Measurements from ENCODE around the gene ASCC1. TPM values are rescaled to one million over a fixed set of nuclear protein-coding genes. Genes with fewer than 3 reads are reported as not detected.
"Not testable (repeated sequence)": the region's sequence is repeated elsewhere in the genome, so short reads cannot be mapped to it uniquely, and the experiment has no call there.

ASCC1 gene
- total RNA-seq, 1 donor from 2014 or later, result 23.0 TPM

DNA sequence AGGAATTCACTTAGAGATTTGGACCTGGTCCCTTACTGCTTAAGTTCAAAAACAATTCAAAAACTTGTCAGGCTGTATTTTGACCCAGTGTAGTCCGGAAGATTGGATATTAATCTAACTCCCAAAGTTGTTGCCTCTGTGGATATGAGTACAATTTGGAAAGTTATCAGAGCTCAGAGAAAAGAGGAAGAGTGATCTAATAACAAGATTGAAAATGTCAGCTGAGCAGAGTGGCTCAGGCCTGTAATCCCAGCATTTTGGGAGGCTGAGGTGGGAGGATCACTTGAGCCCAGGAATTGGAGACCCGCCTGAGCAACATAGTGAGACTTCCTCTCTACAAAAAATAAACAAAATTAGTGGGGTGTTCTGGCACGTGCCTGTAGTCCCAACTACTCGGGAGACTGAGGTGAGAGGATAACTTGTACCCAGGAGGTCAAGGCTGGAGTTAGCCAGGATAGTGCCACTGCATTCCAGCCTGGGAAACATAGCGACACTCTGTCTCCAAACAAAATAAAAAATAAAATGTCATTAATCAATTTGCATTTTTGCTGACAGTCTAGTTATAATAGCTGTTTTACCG lies 3.2 kb upstream of the ASCC1 start:
- DNase-seq, result no peak

DNA sequence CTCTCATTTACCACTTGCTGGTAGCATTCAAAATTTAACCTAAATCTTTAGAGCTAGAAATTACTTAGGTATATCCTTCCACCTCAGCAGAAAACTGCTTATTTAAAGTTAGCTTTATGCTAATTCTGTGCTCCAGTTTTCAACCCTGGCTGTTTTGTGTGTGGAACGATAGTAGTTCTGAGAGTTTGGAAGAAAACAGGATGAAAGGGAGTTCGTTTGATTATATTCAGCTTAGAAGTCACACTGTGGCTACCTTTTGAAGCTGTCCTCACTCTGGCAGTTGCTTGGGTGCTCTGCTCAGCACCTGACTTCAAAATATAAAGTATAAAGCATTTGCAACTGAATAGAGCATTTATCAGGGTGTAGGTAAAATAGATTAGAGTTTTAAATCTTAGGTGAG lies 2.6 kb upstream of the ASCC1 start:
- DNase-seq, result no peak

DNA sequence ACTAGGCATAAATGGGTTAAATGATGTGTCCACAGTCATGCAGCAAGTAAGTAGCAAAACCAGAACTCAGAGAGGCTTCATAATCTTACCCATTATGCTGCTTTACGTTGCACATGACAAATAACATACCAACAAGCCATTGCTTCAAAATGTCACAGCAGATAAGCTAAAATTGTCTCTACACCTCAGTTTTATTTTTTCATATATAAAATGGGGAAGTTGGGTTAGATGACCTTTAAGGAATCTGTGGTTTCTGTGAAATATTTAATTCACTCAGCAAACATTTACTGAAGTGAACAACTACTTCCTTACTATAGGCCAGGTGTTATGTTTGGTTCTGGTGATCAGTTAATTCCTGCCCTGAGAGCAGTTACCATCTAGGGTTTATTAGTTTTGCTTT lies 2.2 kb upstream of the ASCC1 start:
- DNase-seq, result no peak

DNA sequence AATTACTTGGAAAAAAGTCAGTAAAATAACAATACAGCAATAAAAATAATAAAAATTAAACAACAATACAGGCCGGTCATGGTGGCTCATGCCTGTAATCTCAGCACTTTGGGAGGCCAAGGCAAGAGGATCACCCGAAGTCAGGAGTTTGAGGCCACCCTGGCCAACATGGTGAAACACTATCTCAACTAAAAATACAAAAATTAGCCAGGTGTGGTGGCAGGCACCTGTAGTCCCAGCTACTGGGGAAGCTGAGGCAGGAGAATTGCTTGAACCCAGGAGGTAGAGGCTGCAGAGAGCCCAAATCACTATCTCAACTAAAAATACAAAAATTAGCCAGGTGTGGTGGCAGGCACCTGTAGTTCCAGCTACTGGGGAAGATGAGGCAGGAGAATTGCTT lies 4.2 kb downstream of the ASCC1 start:
- not testable (repeated sequence) for DNase-seq

DNA sequence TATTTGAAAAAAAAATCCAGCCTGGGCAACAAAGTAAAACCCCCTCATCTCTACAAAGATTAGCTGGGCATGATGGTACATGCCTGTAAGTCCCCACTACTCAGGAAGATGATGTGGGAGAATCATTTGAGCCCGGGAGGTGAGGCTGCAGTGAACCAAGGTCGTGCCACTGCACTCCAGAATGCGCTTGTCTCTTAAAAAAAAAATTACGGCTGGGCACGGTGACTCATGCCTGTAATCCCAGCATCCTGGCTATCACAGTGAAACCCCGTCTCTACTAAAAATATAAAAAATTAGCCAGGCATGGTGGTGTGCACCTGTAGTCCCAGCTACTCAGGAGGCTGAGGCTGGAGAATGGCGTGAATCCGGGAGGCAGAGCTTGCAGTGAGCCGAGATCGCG lies 4.7 kb downstream of the ASCC1 start:
- not testable (repeated sequence) for DNase-seq

DNA sequence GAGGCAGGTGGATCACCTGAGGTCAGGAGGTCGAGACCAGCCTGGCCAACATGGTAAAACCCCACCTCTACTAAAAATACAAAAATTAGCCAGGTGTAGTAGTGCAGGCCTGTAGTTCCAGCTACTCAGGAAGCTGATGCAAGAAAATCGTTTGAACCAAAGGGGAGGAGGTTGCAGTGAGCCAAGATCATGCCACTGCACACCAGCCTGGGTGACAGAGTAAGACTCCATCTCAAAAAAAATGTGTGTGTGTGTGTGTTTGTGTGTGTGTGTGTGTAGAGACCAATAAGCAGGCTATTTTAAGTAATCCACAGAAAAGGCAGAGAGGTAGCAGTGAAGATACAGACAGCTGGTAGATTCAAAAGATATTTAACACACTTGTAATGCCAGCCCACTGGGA lies 7.5 kb downstream of the ASCC1 start:
- not testable (repeated sequence) for DNase-seq

DNA sequence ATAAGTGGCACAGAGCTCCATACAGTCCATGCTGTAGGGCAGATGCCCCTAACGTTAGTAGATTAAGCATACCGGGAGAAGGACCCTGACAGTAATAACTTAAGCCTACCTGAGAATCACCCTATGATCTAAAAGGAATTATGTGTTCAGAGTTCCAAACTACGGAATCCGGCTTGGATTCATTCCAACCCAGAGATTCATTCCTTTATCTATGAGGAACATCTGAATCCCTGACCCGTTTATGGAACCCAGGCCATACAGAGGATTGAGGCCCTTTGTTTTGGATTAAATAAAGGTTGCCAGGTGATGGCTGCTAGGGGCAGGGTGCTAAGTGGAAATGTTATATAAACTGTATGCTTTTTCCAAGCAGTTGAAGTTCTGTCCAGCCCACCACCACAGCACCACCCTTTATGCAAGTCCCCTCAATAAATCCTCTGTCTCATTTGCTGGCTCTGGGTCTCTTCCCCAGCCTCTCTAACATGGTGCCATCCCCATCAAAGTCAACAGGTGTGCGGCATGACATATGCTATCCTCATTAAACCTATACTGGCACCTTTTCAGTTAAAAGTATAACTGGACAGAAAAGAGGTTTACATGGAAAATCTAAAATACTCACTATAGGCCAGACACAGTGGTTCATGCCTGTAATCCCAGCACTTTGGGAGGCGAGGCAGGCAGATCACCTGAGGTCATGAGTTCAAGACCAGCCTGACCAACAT lies 9.4 kb downstream of the ASCC1 start:
- no peak for DNase-seq

DNA sequence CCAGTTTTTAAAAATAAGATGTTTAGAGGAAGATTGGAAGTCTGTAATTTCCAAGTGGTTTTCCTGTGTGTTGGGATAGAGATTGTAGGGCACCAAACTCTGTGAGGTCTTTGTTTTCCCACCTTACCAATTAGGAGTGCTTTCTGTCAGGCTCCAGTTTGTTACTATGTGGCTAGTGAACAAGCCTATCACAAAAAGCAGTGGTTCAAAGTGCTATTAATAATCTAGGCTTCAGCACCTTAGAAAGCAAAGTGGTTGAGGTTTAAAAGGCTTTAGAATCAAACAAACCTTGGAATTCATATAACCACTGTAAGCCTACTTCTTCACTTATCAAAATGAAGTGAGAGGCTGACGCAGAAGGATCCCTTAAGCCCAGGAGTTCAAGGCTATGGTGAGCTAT lies 11.4 kb downstream of the ASCC1 start:
- no peak for DNase-seq

DNA sequence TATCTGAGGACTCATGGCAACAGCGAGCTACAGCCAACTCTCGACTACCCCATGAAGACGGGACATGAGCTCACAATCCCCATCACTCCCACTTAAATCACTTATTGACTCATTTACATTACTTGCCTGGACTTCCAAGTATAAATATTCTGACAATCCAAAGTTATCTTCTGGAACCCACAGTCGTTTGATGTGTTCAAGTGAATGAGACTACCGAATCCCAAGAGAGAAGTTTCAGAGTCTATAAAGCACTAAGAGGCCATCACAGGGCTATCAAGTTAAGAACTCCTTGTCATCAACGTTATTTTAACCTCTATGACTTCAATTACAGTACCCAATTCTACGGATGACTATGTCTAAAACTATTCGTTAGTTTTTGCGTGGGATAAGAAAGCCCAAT lies 11.8 kb downstream of the ASCC1 start:
- DNase-seq, result no peak

DNA sequence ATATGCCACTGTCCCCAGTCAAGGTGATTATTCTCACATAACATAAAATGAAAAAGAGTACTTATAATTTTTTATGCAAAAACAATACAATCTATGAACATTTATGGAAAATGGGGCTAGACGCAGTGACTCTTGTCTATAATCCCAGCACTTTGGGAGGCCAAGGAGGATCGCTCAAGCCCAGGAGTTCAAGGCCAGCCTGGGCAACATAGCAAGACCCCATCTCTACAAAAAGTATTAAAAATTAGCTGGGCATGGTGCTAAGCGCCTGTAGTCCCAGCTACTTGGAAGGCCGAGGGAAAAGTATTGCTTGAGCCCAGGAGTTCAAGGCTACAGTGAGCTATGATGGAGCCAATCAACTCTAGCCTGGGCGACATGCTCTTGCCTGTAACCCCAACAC lies 14.8 kb downstream of the ASCC1 start:
- no peak for DNase-seq

DNA sequence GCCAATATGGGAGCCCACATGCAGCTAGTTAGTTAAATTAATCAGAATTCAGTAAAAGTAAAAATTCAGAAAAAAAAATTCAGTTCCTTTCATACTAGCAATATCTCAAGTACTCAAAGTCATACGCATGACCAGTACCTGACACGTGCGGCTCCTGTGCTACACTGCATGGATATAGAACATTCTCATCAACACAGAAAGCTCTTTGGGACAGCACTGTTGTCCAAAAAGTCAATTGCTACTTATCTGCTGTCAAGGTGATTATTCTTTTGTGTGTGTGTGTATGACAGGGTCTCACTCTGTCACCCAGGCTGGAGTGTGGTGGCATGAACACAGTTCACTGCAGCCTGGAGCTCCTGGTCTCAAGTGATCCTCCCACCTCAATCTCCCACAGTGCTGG lies 15.2 kb downstream of the ASCC1 start:
- DNase-seq, result no peak

DNA sequence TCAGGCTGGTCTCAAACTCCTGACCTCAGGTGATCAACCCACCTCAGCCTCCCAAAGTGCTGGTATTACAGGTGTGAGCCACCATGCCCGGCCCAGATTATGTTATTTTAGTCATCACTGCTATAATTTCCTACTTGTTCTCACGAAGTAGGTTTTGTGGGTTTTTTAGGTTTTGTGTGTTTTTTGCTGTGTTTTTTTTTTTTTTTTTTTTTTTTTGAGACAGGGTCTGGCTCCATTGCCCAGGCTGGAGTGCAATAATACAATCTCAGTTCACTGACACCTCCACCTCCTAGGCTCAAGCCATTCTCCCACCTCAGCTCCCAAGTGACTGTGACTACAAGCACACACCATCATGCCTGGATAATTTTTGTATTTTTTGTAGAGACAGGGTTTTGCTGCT lies 21.1 kb downstream of the ASCC1 start:
- no peak for DNase-seq

DNA sequence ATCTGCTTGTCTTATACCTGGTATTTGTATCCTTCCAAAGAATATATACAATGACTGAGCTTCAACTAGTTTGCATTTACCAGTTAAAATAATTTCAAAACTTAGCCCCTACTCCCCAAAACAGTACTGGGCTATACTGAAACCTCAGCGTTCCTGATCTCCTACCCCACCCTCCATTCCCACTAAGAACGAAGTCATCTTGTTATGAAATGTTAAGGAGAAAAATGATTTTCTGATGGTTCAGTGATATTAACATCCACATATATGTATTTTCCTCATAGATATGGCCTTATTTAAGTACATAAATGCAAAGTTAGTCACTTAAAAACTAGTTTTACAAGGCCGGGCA lies 29.1 kb downstream of the ASCC1 start:
- DNase-seq, result no peak

DNA sequence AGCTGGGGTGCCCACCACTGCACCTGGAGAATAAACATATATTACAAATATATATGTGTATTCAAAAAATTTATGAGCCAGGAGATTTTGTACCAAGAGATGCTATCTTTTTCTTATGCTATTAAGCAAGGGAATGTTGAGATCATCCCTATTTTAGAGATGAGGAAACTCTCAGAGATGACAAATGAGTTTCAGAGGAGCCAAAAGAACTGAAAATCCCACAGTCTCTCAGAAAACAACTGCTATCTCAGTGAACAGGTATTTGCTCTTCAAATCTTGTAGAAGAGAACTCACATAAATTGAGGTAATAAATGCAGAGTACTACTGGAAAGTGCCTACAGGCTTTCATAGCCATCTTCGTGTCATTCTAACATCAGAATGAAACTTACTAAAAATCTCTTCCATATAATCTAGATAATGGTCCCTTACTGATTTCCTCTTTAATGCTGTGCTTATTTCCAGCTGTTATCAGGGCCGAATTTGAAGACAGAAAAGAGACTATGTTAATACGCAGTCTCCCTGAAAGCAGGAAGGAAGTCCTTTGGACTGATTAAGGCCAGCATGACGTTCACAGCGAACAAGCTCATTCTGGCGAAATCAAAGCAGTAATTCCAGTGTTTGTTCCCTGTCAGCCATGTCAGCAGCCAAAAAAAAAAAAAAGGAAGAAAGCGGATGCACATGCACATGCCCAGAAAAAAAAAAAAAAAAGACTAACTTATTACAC lies 29.7 kb downstream of the ASCC1 start:
- peak; percentile 82 for DNase-seq

DNA sequence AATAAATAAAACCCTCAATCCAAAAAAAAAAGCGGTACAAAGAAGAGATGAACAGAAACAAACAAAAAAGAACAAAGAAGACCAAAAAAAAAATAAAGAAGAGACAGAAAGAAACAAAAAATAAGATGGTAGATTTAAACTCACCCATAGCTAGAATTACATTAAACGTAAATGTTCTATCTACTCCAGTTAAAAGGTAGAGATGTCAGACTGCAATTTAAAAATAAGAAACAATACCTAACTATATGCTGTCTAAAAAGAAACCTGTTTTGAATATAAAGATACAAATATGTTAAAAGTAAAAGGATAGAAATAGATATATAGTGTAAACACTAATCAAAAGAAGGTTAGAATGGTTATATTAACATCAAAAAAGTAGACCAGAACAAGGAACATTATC lies 31.9 kb downstream of the ASCC1 start:
- no peak for DNase-seq

DNA sequence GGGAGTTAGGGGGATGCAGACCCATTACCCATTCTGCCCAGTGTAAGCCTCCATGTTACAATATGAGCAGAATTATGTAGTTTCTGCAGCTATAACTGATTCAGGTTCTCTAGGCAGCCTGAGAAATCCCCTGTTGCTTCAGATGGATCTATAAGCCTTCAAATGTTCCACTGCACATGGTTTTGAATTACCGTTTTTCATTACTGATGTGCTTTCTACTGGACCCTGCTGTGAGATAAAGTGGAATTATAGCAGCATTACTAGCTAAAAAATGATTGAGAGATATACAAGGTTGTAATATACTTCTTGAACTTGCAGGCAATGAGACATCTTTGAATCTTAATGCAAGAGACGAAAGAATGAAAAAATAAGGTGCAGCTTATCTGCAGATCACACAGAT lies 38.6 kb downstream of the ASCC1 start:
- no peak for DNase-seq

DNA sequence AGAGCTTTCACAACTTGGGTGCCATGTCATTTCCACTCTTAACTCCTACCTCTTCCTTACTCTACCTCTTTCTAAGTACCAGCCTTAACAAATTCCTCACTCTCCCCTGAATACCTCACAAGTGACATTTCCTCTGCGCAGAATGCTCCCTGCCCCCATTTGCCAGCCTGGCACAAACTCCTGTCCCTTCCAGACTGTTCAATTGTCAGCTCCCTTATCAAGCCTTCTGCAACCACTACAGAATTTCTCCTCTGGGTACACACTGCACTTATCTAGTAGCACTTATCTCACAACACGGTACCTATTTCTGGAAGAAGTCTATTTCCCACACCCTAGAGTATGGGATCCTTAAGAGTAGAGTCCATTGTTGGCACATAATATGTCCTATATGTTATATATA lies 39.4 kb downstream of the ASCC1 start:
- no peak for DNase-seq

DNA sequence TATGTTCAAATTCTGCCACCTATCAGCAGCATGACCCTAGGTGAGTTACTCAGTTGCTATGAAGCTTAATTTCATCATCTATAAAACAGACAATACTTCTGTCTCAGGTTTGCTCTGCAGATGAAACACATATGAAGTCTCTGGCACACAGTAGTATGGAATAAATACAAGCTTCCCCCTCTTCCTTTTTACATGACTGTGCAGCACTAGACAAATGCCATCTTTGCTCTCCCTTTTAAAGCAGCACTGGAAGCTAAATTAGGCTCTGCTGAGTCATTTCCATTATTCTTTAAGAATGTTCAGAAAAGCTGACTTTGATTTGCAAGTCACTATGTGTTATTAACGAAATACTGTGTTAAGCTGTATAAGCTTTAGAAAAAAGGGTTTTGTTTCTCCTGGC lies 40.9 kb downstream of the ASCC1 start:
- no peak for DNase-seq

DNA sequence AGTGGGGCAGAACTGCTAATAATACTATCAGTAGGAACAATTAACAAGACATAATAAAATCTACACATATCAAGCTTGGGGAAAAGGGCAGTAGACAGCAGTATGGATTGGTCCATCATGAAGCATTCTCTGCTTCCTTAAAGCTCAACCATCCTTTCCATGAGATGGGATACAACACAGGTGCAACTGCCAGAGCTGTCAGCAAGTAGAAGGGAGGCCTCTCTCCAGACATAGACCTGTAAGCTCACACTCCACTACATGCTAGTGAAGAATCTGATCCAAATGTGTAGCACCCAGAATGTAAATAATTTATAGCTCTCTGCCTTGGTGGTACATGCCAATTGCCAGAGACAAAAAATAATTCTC lies 41.8 kb downstream of the ASCC1 start:
- no peak for DNase-seq

DNA sequence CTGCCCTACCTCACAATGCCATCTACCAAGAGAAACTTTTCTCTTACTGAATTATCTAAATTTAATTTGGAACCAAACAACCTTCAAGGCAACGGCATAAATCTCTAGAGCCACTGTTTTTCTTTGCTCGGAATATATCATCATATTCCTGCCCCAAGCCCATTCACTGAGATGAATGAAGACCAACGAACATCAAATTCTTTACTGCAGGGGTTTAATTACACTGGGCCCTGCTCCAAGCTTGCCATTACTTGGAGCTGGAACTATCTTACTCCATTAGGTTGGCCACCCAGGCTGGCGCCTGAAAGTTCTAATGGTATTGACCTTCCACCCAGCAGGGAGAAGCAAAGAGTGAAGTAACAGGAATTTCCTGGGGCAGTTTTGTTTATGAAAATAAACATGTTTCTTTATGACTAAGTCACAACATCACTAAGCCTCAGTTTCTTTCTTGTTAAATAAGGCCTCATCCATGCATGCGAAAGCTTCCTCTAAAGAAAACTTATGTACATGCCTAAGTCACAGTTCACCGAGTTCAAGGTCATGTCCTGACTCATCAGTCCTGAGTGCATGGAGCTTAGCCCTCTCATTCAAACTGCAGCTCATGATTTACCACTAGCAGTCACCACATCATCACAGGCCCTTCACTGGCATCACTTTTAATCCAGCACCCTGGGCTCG lies 42.3 kb downstream of the ASCC1 start:
- no peak for DNase-seq

DNA sequence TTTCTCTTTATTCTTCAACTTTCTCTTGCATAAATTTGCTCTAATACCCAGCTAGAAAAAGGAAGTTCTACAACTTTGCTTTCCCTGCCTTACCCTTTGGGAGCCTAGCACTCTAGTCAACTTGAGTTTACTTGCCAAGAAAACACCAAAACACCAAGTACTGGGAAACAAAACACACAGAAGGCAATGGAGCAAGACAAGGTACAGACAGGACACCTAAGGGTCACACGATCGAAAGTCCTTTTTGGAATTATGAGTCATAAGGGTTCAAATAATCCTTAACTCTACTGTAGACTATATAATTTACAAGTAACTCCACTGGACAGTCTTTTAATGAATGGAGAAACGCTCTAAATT lies 42.8 kb downstream of the ASCC1 start:
- no peak for DNase-seq

DNA sequence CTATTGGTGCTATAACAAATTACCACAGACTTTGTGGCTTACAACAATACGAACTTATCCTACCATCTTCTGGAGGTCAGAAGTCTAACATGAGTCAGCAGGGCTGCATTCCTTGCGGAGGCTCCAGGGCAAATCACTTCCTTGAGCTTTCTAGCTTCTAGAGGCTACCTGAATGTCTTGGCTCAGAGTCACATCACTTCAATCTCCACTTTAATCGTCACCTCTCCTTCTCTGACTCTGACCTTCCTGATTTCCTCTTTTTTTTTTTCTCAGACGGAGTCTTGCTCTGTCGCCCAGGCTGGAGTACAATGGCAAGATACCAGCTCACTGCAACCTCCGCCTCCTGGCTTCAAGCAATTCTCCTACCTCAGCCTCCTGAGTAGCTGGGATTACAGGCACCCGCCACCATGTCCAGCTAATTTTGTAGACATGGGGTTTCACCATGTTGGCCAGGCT lies 44.9 kb downstream of the ASCC1 start:
- no peak for DNase-seq

DNA sequence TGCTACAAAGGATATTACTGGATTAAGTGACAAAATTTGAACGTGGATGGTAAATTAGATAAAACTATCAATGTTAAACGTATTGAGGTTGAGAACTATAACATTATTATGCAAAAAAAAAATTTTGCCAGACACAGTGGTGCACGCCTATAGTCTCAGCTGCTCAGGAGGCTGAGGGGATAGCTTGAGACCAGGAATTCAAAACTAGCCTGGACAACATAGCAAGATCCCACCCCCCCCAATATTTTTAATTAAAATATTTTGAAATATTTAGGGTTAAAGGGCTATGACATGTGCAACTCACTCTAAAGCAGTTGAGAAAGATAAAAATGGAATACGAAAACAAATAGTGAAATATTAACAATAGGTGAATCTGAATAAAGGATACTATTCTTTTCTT lies 45.3 kb downstream of the ASCC1 start:
- DNase-seq, result no peak

DNA sequence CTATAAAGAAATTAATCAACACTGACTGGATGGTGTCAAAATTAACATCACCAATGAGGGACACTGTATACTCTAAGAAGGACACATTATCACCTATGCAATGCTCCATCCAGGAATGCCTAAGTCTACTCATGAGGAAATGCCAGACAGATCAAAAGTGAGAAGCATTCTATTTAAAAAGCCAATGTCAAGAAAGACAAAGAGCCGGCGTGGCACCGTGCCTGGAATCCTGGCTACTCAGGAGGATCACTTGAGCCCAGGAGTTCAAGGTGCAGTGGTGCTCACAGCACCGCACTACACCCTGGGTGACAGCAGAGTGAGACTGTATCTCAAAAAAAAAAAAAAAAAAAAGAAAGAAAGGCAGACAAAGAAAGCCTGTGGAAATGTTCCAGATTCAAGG lies 45.8 kb downstream of the ASCC1 start:
- no peak for DNase-seq

All from skin of body (tissue), 2 donors.